AML-193 (cell line): Measurements from ENCODE around the gene OSM.

Source experiments
- DNase-seq, 2 experiments: peaks; one replicate each; lab custom pipeline; 2025; lab: John Stamatoyannopoulos, UW

OSM gene

DNA sequence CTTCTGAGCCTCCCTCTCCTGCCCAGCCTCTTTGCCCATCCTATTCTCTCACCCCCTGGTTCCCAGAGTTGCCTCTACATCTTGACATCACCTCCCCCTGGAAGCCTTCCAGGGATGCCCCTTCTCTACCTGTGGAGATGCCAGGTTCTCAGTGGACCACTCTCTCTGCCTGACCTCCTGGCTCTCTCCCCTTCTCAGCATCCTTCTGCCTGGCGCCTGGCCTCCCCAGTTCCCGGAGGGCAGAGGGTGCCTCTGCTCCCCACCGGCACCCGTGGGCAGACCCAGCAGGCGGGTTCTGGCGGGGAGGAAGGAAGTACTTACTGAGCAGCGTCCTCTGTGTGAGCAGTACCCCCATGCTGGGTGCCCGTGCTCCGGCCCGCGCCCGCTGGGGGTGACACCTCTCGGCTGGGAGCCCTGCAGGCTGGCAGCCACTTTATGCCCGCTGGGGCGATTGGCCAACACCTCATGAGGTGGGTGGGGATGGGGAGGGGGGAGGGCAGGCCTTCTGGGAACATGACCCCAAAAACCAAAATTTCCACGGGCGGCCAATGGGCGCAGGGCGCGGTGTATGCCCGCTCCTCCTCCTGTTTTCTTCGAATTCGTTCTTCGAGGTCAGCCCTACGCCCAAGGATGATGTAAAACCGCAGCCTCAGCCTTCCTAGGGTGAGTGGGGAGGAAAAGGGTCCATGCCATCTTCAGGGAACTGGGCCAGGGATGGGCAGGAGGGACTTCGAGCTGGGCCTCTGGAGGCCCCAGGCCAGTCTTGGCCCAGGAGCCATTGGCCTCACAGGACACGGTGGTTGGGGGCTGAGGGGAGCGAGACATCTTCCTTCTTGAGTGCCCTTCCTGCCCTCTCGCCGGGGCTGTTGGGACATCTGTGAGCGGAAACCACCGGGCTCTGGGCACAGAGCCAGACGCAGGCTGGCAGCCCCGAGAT, at the start of gene OSM:
Gene OSM (minus strand): TSS at position 407 of the 937 bp plus-strand sequence. CDS start 52 bp downstream, at position 355.
- DNase-seq = peak; percentile 88 to 89

DNA sequence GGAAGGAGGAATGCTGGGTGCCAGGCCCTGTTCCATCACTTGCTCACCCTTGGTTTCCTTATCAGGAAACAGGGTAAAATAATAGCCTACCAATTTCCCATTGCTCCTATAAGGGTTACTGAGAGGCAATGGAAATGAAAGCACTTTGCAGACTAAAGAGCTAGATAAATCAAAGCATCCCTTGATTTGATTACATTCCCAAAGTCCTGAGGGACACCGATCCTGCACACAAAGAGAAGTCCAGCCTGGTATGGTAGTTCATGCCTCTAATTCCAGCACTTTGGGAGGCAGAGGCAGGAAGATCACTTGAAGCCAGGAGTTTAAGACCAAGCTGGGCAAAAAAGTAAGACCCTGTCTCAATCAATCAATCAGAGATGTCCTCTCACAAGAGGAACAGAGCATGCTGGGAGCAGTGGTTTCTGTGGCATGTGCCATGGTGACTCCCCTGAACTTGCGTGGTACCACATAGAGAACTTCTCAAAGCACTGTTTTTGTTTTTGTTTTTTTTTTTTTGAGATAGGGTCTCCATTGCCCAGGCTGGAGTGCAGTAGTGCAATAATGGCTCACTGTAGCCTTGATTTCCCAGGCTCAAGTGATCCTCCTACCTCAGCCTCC, 49.4 kb upstream of the OSM start:
- no peak for DNase-seq

DNA sequence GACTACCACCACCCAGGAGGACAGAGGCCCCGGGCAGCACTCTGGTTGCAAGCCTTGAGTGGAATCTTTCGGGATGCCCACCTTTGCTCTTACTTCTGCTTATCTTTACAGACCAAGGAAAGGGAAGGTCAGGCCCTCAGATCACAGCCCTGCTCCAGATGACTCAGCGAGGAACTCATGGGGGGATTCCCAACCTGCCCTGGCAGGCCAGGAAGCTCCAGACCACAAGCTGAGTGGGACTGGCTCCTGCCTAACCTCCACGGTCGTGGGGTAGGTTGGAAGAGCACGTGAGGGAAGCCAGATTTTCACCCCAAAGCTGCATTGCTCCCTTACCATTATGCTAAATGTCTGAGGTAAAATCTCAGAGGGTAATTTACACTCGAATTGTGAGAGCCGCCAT, 48.3 kb upstream of the OSM start:
- no peak for DNase-seq

- DNase-seq = no peak
Observed at GRCh38 chr22:30313527-30314363, 47.1 kb upstream of the OSM start.

DNA sequence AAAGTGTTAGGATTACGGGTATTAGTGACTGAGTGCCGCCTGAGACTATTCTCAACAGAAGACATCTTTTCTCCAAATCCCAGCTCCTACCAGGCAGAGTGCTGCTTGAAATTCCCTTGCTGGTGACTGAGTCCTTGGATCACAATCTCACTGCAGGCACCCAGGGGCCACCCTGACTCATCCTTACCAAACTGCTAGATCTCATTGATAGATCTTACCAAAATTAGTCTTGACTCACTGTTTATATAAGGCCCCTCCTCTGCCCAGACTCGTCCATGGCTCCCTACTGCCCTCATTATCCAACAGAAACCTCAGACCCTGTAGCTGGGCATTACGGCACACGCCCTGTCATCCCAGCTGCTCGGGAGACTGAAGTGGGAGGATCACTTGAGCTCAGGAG, 45.4 kb upstream of the OSM start:
- no peak for DNase-seq

- no peak for DNase-seq
Observed at GRCh38 chr22:30310881-30311771, 44.5 kb upstream of the OSM start.

- no peak for DNase-seq
Observed at GRCh38 chr22:30309951-30310741, 43.5 kb upstream of the OSM start.

DNA sequence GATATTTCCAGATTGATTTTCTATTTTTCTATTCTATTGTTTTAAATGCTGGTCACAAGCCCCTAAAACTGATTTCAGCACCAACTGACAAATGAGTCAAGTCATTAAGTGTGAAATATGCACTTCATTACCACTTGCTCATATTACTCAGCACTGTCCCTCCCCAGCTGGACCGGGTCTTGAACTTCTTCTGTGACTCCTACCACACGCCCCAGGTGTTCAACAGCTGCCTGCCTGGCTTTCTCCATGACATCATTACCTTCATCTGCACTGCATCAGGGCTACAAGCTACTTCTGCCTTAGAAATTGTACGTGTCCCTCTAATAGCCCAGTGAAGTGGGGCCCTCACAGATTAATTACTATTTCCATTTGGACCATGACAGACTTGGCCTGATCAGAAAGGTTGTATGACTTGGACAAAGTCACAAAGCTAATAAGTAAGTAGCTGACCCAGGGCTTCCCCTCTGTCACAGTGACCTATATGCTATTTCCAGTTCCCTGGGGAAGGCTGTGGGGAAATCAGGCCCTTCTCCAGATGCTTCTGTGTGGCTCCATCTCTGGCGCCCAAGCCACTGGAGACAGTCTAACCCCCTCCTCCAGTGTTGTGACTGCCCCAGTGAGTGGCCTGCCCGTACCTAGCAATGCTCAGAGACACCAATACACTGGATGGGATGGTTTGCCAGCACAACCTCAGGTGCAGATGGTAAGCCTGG, 42.0 kb upstream of the OSM start:
- DNase-seq = no peak

GRCh38 chr22:30308093-30308492, 41.4 kb upstream of the OSM start:
- DNase-seq = no peak

DNA sequence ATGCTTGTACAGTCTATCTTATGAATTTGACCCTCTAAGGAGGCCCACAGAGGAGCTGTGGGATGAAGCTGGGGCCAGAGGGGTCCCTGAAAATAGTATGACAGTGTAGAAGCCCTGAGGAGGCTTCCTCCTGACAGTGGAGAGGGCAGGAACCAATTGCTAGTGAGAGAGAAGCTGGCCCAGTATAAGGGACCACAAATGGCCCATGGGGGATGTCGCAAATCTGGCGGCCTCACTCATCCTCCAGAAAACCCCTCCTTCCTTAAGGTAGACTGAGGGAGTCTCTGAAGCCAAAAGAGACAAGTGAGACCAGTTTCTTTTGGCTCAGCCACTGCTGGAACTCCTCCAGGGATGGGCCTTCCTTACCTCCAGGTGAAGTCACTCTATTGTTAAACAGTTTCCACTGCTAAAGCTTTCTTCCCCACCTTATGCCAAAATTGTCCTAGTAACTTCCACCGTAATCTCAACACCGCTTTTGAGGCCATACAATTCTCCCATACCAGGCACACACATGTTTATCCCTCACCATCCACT, 40.5 kb upstream of the OSM start:
- DNase-seq = no peak

DNA sequence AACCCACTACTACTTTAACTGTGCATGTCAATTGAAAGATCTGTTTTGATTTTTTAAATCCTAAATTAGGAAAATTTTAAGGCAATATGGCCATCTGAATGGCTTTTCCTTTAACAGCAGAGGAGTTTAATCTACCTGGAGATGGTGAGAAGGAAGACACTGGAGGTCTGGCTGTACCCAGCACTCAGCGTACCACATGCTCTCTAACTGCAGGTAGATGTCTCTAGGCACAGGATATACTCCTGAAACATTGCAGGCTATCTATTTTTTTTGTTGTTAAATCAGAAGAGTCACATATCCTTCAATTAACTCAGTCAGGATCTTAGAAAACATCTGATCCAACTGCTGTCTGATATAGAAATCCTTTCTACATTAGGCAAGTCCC, 40.0 kb upstream of the OSM start:
- DNase-seq = no peak

DNA sequence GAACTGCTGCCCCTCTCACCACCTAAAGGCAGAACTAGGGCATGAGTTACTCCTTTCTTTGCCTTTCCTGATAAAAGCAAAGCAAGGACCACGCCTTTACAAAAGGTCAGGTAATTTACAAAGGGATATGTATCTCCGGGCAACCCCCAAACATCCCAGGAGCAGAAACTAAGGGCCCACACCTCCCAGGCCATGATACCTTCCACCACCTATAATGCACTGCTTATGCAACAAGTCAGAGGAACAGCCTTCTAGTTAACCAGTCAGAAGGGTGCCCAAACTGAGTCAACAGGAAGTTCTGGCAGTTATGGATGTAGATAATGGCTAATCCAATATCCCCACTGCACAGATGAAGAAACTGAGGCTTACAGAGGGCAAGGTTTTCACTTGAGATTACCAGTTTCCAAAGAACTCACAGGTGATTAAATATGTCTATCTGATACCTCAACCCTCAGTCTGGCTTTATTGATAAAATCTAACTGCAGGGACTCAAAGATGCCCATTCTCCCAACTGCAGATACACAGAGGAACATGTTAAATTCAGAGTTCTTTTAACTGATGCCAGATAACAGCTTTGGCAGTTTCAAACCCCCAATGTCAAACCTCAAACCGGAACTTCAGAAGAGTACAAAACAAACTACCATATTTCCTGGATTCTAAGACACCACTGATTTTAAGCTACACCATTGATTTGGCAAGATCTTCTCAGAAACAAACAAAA, 39.4 kb upstream of the OSM start:
- DNase-seq = peak; percentile 11 to 12

GRCh38 chr22:30305519-30305905, 38.9 kb upstream of the OSM start:
- DNase-seq = peak; percentile 74 to 84

- DNase-seq = no peak
Observed at GRCh38 chr22:30304495-30305244, 38.0 kb upstream of the OSM start.

DNA sequence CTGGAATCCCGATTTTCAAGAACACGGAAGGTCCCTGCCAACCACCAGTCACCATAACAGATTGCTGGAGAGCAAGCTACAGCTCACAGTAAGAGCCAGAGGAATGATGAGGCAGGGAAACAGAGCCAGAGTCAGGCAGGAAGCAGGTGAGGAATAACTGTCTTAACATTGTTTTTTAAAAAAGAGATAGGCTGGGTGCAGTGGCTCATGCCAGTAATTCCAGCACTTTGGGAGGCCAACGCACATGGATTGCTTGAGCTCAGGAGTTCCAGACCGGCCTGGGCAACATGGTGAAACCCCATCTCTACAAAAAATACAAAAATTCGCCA, 36.1 kb upstream of the OSM start:
- no peak for DNase-seq

- DNase-seq = peak; percentile 90 to 91
Observed at GRCh38 chr22:30301995-30302809, 35.6 kb upstream of the OSM start.

- DNase-seq = no peak
Observed at GRCh38 chr22:30299322-30299721, 32.7 kb upstream of the OSM start.
